Fibroblast of lung (primary cell): ENCODE measurements around the gene HNRNPAB.

Source experiments
- EZH2 ChIP-seq: IDR thresholded peaks from 2 replicates; pipeline ENCODE4 v1.5.1; 2012; ENCODE audit warnings: low read length, control low read depth, mild to moderate bottlenecking; ENCODE audit errors: missing control alignments
- TF ChIP-seq, protein P1 (sequence below), 2 donors: IDR thresholded peaks in 1 of 2; conservative IDR thresholded peaks in 1 of 2; 1 replicate in 1 of 2; 2 replicates in 1 of 2; pipeline ENCODE4 v1.5.1; 2011 to 2012; ENCODE audit warnings: low read length in 2 of 2, control low read depth in 1 of 2, inconsistent platforms in 1 of 2, low read depth in 1 of 2, mild to moderate bottlenecking in 1 of 2

DNA sequence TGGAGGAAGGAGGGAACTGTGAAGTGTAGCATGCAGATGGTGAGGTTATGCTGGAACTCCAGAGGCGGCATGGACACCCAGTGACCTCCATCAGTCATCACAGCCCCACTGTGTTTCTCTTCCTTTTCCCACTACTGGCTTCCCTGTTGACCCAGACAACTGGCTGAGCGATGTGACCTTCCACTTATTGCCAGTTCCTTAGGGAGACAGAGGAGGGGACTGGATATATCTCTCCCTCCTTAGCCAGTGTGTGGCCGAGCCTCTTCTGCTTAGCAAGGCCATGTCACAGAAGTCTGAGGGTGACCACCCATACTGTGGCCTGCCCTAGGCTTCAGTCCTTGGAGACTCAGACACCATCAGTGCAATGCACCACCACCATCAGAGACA is 31.2 kb downstream of the HNRNPAB start:
- no peak for TF ChIP-seq EZH2
- TF ChIP-seq, protein P1, sequence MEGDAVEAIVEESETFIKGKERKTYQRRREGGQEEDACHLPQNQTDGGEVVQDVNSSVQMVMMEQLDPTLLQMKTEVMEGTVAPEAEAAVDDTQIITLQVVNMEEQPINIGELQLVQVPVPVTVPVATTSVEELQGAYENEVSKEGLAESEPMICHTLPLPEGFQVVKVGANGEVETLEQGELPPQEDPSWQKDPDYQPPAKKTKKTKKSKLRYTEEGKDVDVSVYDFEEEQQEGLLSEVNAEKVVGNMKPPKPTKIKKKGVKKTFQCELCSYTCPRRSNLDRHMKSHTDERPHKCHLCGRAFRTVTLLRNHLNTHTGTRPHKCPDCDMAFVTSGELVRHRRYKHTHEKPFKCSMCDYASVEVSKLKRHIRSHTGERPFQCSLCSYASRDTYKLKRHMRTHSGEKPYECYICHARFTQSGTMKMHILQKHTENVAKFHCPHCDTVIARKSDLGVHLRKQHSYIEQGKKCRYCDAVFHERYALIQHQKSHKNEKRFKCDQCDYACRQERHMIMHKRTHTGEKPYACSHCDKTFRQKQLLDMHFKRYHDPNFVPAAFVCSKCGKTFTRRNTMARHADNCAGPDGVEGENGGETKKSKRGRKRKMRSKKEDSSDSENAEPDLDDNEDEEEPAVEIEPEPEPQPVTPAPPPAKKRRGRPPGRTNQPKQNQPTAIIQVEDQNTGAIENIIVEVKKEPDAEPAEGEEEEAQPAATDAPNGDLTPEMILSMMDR (conservative IDR thresholded peaks at IDR 0.05 in 1 of 2, IDR thresholded peaks at IDR 0.05 in 1 of 2; ENCODE audit: low read depth in 1 of 2, low read length in 2 of 2), result no peak
